DOHH2 (cell line): ENCODE data around the gene DSCAM.

Source experiments
- EZH2phosphoT487 ChIP-seq: fragments of 200-600 bp; sonication (generic); IDR thresholded peaks from 2 replicates; pipeline ENCODE4 v1.6.1; 2017; ENCODE audit warnings: borderline replicate concordance, mild to moderate bottlenecking, antibody characterized with exemption, low read length, moderate library complexity, mixed read lengths
- TF ChIP-seq, protein P1 (sequence below): fragments of 200-600 bp; sonication (generic); IDR thresholded peaks from one replicate; pipeline ENCODE4 v1.5.1; 2014; ENCODE audit warnings: antibody characterized with exemption, mild to moderate bottlenecking, low read depth, low read length; ENCODE audit not compliant: poor library complexity, severe bottlenecking

DNA sequence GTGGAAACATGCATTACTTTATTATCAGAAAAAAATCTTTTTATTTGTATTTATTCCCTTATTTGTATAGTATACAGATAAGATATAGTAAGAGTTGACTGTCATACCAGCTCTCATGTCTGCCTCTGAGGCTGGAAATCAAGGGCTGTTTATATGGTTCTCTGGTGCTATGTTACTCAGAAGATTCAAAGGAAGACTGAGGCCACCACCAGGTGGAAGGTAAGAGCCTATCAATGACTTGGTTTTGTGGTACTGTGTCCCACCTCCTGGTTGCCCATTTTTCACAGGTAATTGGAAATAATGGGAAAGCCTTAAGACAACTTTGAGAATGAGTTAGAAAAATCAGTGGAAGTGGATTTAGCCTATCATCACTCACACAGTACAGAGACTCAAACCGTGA is 342.1 kb downstream of the DSCAM start:
- TF ChIP-seq, protein P1, sequence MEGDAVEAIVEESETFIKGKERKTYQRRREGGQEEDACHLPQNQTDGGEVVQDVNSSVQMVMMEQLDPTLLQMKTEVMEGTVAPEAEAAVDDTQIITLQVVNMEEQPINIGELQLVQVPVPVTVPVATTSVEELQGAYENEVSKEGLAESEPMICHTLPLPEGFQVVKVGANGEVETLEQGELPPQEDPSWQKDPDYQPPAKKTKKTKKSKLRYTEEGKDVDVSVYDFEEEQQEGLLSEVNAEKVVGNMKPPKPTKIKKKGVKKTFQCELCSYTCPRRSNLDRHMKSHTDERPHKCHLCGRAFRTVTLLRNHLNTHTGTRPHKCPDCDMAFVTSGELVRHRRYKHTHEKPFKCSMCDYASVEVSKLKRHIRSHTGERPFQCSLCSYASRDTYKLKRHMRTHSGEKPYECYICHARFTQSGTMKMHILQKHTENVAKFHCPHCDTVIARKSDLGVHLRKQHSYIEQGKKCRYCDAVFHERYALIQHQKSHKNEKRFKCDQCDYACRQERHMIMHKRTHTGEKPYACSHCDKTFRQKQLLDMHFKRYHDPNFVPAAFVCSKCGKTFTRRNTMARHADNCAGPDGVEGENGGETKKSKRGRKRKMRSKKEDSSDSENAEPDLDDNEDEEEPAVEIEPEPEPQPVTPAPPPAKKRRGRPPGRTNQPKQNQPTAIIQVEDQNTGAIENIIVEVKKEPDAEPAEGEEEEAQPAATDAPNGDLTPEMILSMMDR = no peak
- TF ChIP-seq EZH2phosphoT487 = no peak
